Activated naive CD4-positive, alpha-beta T cell (primary cell): ENCODE data around the gene CCL8.
"Not testable (repeated sequence)": the region's sequence is repeated elsewhere in the genome, so short reads cannot be mapped to it uniquely, and the experiment has no call there.

Experiments
- DNase-seq, 4 experiments: peaks; one replicate each; lab custom pipeline; 2025; lab: John Stamatoyannopoulos, UW

CCL8 gene

GRCh38 chr17:34314279-34314678 lies 5.0 kb upstream of the CCL8 start:
- DNase-seq, result no peak

DNA sequence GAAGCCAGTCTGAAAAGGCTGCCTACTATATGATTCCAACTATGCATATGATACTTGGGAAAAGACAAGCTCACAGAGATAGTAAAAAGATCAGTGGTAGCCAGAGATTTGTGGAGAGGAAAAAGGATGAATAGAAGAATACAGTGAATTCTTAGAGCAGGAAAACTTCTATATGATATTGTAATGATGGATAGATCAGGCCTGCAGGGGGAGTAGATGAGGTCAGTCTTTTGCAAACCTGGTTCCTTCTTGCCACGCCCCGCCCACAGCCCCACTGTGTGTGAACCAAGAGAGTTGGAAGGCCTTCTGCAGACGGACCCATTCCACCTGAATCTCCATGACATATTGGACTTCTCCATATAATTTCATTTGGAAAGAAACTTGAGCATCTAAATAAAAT lies 761 bp upstream of the CCL8 start:
- no peak for DNase-seq

DNA sequence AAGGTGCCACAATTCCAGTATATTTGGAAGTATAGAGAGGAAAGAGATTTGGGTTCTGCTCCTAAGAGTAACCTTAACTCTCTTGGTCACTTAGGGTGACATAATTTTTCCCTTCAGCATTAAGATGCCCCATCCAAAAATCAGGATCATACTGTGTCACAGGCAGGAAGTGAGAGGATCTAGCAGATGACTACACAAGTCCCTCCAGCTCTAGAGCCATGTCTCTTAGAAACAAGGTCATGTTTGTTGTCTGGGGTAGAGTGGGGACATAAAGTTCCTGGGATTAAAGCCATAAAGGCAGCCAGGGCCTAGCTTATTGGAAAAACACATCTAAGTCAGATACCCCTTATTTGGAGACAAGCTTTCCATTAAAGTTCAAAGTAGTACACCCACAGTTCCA lies 2.7 kb downstream of the CCL8 start:
- no peak for DNase-seq

DNA sequence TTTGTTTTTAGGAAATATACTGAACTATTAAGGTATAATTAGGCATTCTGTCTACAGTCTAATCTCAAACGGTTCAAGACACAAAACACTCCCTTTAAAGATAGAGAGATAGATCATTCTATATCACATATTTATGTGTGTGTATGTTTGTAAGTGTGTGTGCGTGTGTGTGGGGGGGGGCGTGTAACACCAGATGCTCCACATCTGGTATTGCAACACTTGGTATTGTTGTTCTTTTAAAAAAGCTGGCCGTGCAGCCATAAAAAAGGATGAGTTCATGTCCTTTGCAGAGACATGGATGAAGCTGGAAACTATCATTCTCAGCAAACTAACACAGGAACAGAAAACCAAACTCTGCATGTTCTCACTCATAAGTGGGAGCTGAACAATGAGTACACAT lies 8.3 kb downstream of the CCL8 start:
- DNase-seq, result not testable (repeated sequence)

- DNase-seq, result no peak
These were observed 18.5 kb downstream of the CCL8 start for GRCh38 chr17:34337701-34338100.

DNA sequence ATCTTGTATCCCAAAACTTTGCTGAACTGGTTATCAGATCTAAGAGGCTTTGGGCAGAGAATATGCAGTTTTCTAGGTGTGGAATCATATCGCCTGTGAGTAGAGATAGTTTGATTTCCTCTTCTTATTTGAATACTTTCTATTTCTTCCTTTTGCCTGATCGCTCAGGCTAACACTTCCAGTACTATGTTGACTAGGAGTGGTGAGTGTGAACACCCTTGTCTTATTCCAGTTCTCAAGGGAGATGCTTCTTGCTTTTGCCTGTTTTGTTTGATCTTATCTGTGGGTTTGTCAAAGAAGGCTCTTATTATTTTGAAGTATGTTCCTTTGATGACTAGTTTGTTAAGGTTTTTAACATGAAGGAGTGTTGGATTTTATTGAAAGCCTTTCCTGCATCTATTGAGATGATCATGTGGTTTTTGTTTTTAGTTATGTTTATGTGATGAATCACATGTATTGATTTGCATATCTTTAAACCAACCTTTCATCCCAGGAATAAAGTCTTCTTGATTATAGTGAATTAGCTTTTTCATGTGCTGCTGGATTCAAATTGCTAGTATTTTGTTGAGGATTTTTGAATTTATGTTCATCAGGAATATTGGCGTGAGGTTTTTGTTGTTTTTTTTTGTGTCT lies 20.0 kb downstream of the CCL8 start:
- DNase-seq, result no peak

DNA sequence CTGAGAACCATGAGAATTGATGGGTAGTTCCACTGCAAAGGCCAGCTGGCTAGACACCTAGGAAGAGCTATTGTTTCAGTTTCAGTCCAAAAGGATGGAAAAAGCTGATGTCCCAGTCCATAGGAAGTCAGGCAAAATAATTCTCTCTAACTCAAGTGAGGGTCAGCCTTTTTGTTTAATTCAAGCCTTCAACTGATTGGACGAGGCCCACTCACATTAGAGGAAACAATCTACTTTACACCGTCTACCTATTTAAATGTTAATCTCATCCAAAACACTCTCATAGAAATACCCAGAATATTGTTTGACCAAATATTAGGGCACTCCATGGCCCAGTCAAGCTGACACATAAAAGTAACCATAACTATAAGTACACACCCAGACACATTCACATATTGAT lies 22.7 kb downstream of the CCL8 start:
- no peak for DNase-seq

- DNase-seq, result no peak
These were observed 27.8 kb downstream of the CCL8 start for GRCh38 chr17:34347063-34347462.

DNA sequence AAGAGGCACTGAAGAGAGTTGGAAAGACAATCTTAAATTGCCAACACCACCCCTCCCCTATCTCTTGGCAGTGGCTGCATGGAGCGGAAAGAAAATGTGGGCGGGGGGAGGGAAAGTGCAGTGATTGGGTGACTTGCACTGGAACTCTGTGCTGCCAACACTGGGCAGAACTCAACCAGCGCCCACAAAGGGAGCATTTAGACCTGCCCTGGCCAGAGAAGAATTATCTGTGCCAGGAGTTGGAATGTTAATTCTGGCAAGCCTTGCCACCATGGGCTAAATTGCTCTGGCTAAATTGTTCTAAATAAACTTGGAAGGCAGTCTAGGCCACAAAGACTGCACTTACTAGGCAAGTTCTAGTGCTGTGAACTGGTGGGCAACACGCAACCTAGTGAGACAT lies 30.5 kb downstream of the CCL8 start:
- DNase-seq, result no peak

GRCh38 chr17:34351096-34351495 lies 31.9 kb downstream of the CCL8 start:
- DNase-seq, result no peak

GRCh38 chr17:34352191-34352590 lies 33.0 kb downstream of the CCL8 start:
- DNase-seq, result no peak

DNA sequence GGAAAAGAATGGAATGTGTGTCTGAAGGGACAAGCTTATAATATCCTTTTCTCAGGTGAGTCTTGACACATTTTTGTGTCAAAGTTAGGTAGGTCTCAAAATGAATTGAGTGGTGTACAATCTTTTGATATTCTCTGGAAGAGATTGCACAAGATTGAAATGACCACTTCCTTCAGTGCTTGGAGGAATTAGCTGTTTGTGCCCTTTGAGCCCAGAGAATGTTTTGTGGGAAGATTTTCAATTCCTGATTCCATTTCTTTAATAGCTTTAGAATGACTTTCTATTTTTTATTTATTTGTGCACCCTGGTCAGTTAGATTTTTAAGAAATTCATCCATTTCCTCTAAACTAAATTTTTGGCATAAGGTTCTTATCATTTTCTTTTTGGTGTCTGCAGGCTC lies 35.4 kb downstream of the CCL8 start:
- DNase-seq, result no peak

DNA sequence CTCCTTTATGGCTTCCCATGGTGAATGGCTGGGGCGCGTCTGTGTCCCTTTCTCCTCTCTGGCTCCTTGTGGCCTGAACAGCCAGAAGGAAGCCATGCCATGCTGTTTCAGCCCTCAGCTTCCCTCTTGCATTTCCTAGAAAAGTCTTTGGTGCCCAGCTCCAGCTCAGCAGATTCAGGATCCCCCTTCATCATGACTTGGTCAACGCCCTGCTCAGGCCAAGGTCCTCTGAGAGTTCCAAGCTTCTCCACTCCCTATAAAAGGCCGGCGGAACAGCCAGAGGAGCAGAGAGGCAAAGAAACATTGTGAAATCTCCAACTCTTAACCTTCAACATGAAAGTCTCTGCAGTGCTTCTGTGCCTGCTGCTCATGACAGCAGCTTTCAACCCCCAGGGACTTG lies 37.0 kb downstream of the CCL8 start, which contains the start of gene CCL13:
Gene CCL13, plus strand, starts transcription at position 287 of the 400 bp plus-strand sequence. Its CDS starts 47 bp downstream, at position 334.
- no peak for DNase-seq

DNA sequence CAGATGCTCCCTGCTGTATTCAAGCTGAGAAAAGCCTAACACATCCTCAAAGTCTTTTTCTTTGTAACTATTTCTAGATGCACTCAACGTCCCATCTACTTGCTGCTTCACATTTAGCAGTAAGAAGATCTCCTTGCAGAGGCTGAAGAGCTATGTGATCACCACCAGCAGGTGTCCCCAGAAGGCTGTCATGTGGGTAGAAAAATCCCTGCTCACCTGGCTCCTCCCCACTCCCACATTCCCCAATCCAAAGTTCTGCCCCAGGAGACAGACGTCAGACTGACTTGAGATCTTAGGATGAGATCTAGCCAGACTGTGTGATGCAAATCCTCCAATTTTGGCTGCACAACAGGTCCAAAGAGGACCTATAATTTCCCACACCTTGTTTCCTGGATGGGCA lies 38.2 kb downstream of the CCL8 start:
- DNase-seq, result no peak

GRCh38 chr17:34358631-34359030 lies 39.4 kb downstream of the CCL8 start:
- DNase-seq, result no peak

DNA sequence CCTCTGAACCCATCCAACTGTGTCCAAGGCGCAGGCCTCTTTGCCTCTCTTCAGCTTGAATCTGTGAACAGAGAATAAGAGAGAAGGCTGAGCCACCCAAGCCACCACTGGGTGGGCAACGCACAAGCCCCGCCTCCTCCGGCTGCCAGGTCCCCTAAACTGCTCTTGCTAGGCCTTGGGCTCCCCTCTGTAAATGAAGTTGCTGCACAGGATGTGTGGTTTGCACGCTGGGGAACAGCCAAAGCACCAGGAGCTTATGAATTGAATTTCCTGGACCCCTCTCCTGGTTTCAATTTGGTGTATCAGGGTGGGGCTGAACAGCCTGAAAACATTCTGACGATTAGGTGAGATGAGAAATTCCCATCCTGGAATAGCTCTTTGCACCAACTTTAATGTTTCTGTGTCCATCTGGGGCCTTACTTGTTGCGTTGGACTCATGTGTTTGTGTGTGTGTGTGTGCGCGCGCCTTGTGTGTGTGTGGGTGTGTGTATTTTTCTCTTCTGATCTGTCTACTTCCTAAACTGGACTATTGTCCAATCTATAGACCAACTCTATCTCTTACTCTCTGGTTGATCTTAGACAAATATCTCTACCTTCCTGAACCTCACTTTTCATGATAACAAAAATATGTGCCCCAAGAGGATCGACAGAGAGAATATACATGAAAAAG lies 41.5 kb downstream of the CCL8 start:
- DNase-seq, result no peak

DNA sequence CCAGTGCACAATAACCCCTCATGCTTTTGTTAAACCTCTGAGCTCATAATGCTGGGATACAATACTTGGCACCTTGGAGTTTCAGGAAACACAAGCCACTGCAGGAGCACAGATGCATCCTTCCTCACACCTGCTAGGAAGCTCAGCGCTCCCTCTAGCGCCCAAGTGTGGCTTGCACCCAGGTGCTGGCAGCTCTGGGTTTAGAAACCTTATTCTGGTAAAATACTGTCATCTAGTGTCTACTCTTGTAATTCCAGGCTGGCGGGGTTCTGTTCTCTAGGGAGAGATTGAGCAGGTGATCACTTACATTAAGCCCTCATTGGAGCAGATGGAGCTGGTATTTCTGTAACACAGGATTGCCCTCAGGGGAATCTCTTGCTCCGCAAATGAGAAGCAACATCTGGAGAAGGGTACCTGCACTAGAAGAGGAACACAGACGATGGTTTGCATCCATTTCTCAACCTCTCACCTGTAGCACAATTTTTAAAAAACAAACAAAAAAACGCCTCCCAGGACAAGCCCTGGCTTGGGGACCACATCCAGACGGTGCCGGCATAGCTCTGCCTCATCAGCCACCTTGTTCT lies 42.3 kb downstream of the CCL8 start:
- peak in 2 of 4 experiments; percentile 6 to 30 for DNase-seq

GRCh38 chr17:34363183-34363661 lies 44.0 kb downstream of the CCL8 start, which contains the start of gene CCL1:
Gene CCL1 (minus strand): TSS chr17:34363233. CDS start chr17:34363161, 72 bp downstream.
- DNase-seq, result no peak

DNA sequence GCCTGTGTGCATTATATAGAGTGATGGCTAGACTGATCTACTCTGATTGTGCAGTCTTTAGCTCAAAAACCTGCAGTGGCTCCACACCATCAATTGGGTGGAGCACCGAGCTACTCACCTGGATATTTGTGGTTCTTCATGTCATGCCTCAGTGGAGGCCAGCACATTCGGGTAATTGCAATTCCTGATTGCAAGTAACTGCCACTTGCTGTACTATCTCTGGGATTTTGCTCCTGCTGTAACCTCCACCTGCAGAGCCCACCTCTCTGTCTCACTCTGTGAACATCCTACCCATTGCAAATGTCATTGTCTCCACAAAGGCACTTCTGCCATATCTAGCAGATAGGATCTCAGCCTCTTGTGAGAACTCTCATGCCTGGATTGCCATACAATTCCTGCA lies 45.5 kb downstream of the CCL8 start:
- no peak for DNase-seq

DNA sequence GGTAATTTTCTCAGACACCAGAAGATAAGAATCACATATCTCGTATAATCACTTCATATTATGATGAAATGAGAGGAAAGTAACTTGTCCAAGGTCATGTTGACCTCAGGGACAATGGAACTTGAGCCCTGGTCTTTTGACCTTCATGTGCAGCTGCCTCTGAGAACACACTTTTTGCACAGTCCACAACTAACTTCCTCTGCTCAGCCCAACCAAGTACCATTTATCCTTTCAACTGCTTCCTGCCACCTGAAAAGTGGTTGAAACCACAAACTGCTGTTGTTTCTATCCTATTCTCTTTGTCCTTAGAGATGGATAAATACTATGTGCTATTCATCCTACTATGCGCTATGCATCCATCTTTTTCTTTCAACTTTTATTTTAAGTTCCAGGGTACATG lies 46.1 kb downstream of the CCL8 start:
- no peak for DNase-seq

DNA sequence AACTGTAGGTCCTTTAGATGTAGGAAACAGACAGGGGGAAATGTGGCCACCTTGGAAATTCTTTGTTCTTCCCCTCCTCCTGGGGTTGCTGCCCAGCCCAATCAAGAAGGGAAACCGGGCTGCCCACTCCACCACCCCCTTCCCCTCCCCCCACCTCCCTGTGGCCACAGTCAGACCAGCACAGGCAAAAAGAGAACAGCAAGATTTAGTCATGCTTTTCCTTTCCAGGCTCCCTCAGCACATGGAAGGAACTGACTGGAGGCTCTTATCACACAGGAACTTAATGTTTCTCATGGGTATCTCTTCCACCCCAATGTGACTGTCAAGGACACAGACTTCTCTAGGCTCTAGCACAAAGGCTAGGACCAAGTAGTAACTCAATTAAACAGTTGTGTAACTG lies 46.8 kb downstream of the CCL8 start:
- no peak for DNase-seq

DNA sequence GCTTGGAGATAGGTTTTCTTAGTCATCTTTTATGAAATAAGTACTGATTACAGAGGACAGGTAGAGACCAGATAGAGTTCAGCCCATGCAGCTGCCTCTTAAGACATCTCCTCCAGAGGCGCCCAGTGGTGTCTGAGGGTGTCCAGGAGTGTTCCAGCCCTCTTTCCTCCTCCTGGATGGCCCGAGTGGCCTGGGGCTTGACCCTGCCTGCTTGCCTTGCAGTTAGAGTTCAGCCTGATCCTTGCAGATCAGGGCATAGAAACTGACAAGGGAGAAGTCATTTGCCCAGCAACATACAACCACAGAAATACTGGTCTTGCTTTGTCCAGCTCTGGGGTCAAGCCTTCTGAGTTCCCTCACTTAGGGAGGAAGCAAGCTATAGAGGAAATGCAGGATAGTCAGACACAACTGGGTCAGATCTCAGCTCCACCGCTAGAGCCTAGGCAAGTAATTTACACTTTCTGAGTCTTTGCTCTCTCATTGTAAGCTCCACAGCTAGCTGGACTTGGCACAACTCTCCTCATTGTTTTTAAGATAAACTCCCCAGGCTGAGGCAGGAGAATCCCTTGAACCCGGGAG lies 47.4 kb downstream of the CCL8 start:
- DNase-seq, result no peak
